Keratinocyte (primary cell): ENCODE measurements around the gene CD247. TPM values are rescaled to one million over a fixed set of nuclear protein-coding genes. Genes with fewer than 3 reads are reported as not detected.

ENCODE experiments used
- DNase-seq: peaks from one replicate; pipeline ENCODE4 v3.0.0-alpha.2; 2011; ENCODE audit warnings: low read depth, missing footprints, low spot score
- FAIRE-seq: peaks from 2 replicates; lab custom pipeline; 2011; peaks lifted over from hg19 to GRCh38; lab: Jason Lieb, UNC
- H2AFZ ChIP-seq: 2 replicates; pipeline ENCODE4 v1.6.0; 2012; ENCODE audit warnings: low read length, control low read depth, inconsistent platforms; ENCODE audit not compliant: control insufficient read depth
- H3K27ac ChIP-seq: 2 replicates; pipeline ENCODE4 v1.5.1; 2011; ENCODE audit warnings: low read length; ENCODE audit not compliant: control insufficient read depth, insufficient read depth
- H3K27me3 ChIP-seq: 3 replicates; pipeline ENCODE4 v1.6.0; 2011; ENCODE audit warnings: low read length; ENCODE audit not compliant: control insufficient read depth, insufficient read depth; ENCODE audit errors: extremely low read depth
- H3K36me3 ChIP-seq, 2 experiments: 2 replicates in 1 of 2; 3 replicates in 1 of 2; pipeline ENCODE4 v1.5.1; 2011; ENCODE audit warnings: low read length in 2 of 2, mild to moderate bottlenecking in 1 of 2; ENCODE audit not compliant: control insufficient read depth in 2 of 2, insufficient read depth in 2 of 2; ENCODE audit errors: extremely low read depth in 1 of 2
- H3K4me1 ChIP-seq: 3 replicates; pipeline ENCODE4 v1.5.1; 2011; ENCODE audit warnings: low read length; ENCODE audit not compliant: control insufficient read depth, insufficient read depth; ENCODE audit errors: extremely low read depth
- H3K4me2 ChIP-seq: 3 replicates; pipeline ENCODE4 v1.6.0; 2011; ENCODE audit warnings: low read depth, low read length; ENCODE audit not compliant: control insufficient read depth, insufficient read depth; ENCODE audit errors: extremely low read depth
- H3K4me3 ChIP-seq, 3 experiments: fragments of 200-600 bp in 1 of 3; sonication (generic) in 1 of 3; 2 replicates in 2 of 3; 3 replicates in 1 of 3; pipeline ENCODE4 v1.5.1; 2011 to 2016; ENCODE audit warnings: low read length in 3 of 3, mild to moderate bottlenecking in 3 of 3, control low read depth in 2 of 3, inconsistent platforms in 1 of 3, low read depth in 1 of 3, mixed read lengths in 1 of 3, mixed run types in 1 of 3, moderate library complexity in 1 of 3; ENCODE audit not compliant: control insufficient read depth in 2 of 3, insufficient read depth in 2 of 3; ENCODE audit errors: extremely low read depth in 1 of 3
- H3K79me2 ChIP-seq: 2 replicates; pipeline ENCODE4 v1.6.0; 2012; ENCODE audit warnings: low read length; ENCODE audit not compliant: control insufficient read depth, insufficient read depth
- H3K9ac ChIP-seq: 3 replicates; pipeline ENCODE4 v1.6.0; 2011; ENCODE audit warnings: low read length; ENCODE audit not compliant: control insufficient read depth, insufficient read depth; ENCODE audit errors: extremely low read depth
- H3K9me1 ChIP-seq: 3 replicates; pipeline ENCODE4 v1.6.0; 2011; ENCODE audit warnings: low read length; ENCODE audit not compliant: control insufficient read depth, insufficient read depth; ENCODE audit errors: extremely low read depth
- H3K9me3 ChIP-seq: 2 replicates; pipeline ENCODE4 v1.5.1; 2012; ENCODE audit warnings: low read depth, low read length; ENCODE audit not compliant: control insufficient read depth
- H4K20me1 ChIP-seq: 3 replicates; pipeline ENCODE4 v1.6.0; 2011; ENCODE audit warnings: low read length; ENCODE audit not compliant: control insufficient read depth, insufficient read depth; ENCODE audit errors: extremely low read depth
- EZH2 ChIP-seq: IDR thresholded peaks from one replicate; pipeline ENCODE4 v1.6.1; 2012; ENCODE audit warnings: inconsistent platforms, mild to moderate bottlenecking, low read length, moderate library complexity
- dilution Hi-C: fragments of 300-500 bp; cut with MboI; formaldehyde crosslinking; loops from one replicate; pipeline ENCODE4 v1.7.0; 2020; ENCODE audit warnings: low sequenced_read_pairs; ENCODE audit not compliant: extremely low pct_ligation_motif_present
- polyA plus RNA-seq, 5 experiments: library from polyadenylated mRNA; depleted of rRNA in 3 of 5; stranded (reverse) in 3 of 5; stranded (forward) in 1 of 5; unstranded in 1 of 5; fragments of >200 nt; gene quantifications; 1 replicate in 1 of 5; 2 replicates in 3 of 5; 3 replicates in 1 of 5; pipeline versions ENCODE4 v1.2.1 to v1.2.3, GENCODE V29; 2011 to 2012; ENCODE audit warnings: missing spikeins in 2 of 5, low read depth in 1 of 5, low replicate concordance in 1 of 5
- TF ChIP-seq, protein P1 (sequence below), 3 experiments: IDR thresholded peaks in 1 of 3; conservative IDR thresholded peaks in 1 of 3; optimal IDR thresholded peaks in 1 of 3; 2 replicates in 2 of 3; 3 replicates in 1 of 3; pipeline versions ENCODE3 to v1.5.1; 2011; ENCODE audit warnings: low read length in 3 of 3, mild to moderate bottlenecking in 3 of 3, moderate library complexity in 2 of 3, control low read depth in 1 of 3, inconsistent platforms in 1 of 3; ENCODE audit not compliant: insufficient read depth in 2 of 3; ENCODE audit errors: extremely low read depth in 1 of 3

CD247 gene
- polyA plus RNA-seq, 1 donor (not counting 4 experiments of a cell fraction or from before 2014, with no cell fraction given) = not detected

DNA sequence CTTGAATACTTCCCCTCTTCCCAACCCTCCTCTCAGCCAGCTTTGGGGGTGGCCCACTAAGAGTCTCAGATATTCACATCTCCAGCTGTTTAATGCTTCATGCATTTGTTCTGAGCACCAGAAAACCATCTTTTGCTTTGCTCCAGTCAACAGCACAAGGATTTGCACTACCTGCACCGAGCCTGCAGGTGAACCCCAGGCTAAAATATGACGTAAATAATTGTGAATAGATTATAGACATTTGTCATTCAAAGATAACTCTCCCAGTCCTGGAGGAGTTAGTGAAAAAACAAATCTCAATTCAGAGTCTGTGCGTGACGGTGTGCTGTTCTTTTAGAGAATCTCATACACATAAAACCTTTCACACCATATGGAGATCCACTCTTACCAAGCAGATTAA, 7.4 kb downstream of the CD247 start:
- dilution Hi-C loops = loop anchor here (25.0 kb wide), 1 partner anchor 449 kb away; no protein-coding TSS in a partner anchor
- FAIRE-seq = no peak
- no peak for DNase-seq
- H3K79me2 ChIP-seq = no peaks in the 10 kb centered on the region
- no peaks in the 10 kb centered on the region for H3K9me1 ChIP-seq
- no peaks in the 10 kb centered on the region for H3K36me3 ChIP-seq
- H3K27ac ChIP-seq = no peak overlapping the region
- TF ChIP-seq EZH2 = no peak
- TF ChIP-seq, protein P1, sequence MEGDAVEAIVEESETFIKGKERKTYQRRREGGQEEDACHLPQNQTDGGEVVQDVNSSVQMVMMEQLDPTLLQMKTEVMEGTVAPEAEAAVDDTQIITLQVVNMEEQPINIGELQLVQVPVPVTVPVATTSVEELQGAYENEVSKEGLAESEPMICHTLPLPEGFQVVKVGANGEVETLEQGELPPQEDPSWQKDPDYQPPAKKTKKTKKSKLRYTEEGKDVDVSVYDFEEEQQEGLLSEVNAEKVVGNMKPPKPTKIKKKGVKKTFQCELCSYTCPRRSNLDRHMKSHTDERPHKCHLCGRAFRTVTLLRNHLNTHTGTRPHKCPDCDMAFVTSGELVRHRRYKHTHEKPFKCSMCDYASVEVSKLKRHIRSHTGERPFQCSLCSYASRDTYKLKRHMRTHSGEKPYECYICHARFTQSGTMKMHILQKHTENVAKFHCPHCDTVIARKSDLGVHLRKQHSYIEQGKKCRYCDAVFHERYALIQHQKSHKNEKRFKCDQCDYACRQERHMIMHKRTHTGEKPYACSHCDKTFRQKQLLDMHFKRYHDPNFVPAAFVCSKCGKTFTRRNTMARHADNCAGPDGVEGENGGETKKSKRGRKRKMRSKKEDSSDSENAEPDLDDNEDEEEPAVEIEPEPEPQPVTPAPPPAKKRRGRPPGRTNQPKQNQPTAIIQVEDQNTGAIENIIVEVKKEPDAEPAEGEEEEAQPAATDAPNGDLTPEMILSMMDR (optimal IDR thresholded peaks at IDR 0.05 in 1 of 3, IDR thresholded peaks at IDR 0.05 in 1 of 3, conservative IDR thresholded peaks at IDR 0.05 in 1 of 3; ENCODE audit: extremely low read depth in 1 of 3, insufficient read depth in 2 of 3, low read length in 3 of 3) = no peak
- H3K4me1 ChIP-seq = no peaks in the 10 kb centered on the region
- H3K27me3 ChIP-seq = peaks cover 7% of the 10 kb centered on the region
- no peak overlapping the region for H2AFZ ChIP-seq
- no peak overlapping the region for H3K4me3 ChIP-seq
- H3K9me3 ChIP-seq = no peaks in the 10 kb centered on the region
- no peaks in the 10 kb centered on the region for H4K20me1 ChIP-seq
- no peak overlapping the region for H3K4me2 ChIP-seq
- H3K9ac ChIP-seq = no peak overlapping the region

GRCh38 chr1:167510244-167510643, 8.1 kb downstream of the CD247 start:
- Histone ChIP-seq H3K27ac (no peak overlapping the region), H3K4me1 (no peaks in the 10 kb centered on the region), H3K79me2 (no peaks in the 10 kb centered on the region), H4K20me1 (no peaks in the 10 kb centered on the region), H3K4me2 (no peak overlapping the region), H2AFZ (no peak overlapping the region), H3K9ac (no peak overlapping the region), H3K9me3 (no peaks in the 10 kb centered on the region), H3K36me3 (no peaks in the 10 kb centered on the region), H3K4me3 (no peak overlapping the region), H3K27me3 (peaks cover 7% of the 10 kb centered on the region), H3K9me1 (no peaks in the 10 kb centered on the region)
- FAIRE-seq (no peak), DNase-seq (no peak)
- TF ChIP-seq, protein P1 (optimal IDR thresholded peaks at IDR 0.05 in 1 of 3, IDR thresholded peaks at IDR 0.05 in 1 of 3, conservative IDR thresholded peaks at IDR 0.05 in 1 of 3; ENCODE audit: extremely low read depth in 1 of 3, insufficient read depth in 2 of 3, low read length in 3 of 3) = no peak
- no peak for TF ChIP-seq EZH2
- dilution Hi-C loops = loop anchor here (25.0 kb wide), 1 partner anchor 448 kb away; no protein-coding TSS in a partner anchor
